Panc1 (cell line): ENCODE data around the gene KRT83.

Experiments
- CTCF ChIP-seq: fragments of 450-650 bp; IDR thresholded peaks from 2 replicates; pipeline ENCODE4 v1.5.1; 2017; ENCODE audit warnings: mild to moderate bottlenecking
- POLR2AphosphoS5 ChIP-seq: IDR thresholded peaks from 2 replicates; pipeline ENCODE4 v1.6.1; 2012; ENCODE audit warnings: mild to moderate bottlenecking, low read depth, low read length, moderate library complexity
- SIN3A ChIP-seq: IDR thresholded peaks from 2 replicates; pipeline ENCODE4 v1.6.1; 2012; ENCODE audit warnings: low read depth, mild to moderate bottlenecking, low read length, moderate library complexity, borderline replicate concordance; ENCODE audit not compliant: insufficient read depth
- TCF7L2 ChIP-seq: IDR thresholded peaks from 2 replicates; pipeline ENCODE4 v1.6.1; 2011; ENCODE audit warnings: mild to moderate bottlenecking, low read depth, low read length, inconsistent platforms

- no peak for TF ChIP-seq CTCF
- TF ChIP-seq TCF7L2, result no peak
- no peak for TF ChIP-seq POLR2AphosphoS5
- TF ChIP-seq SIN3A, result no peak
Observed at GRCh38 chr12:52316701-52317100, 4.5 kb downstream of the KRT83 start.
